ENCODE measurements around the gene FCRL5.

- TF ChIP-seq ELF4 (IDR thresholded peaks at IDR 0.05) (no peak), SUZ12 (IDR thresholded peaks at IDR 0.05) (no peak), SP1 (IDR thresholded peaks at IDR 0.05) (no peak), PKNOX1 (IDR thresholded peaks at IDR 0.05) (no peak), FOXA1 (IDR thresholded peaks at IDR 0.05) (no peak), LEF1 (IDR thresholded peaks at IDR 0.05; ENCODE audit: borderline replicate concordance) (no peak), ARNT (IDR thresholded peaks at IDR 0.05) (no peak), FOXK2 (IDR thresholded peaks at IDR 0.05) (no peak)
These were observed 47.9 kb upstream of the FCRL5 start for GRCh38 chr1:157600236-157600635.

Measured in HEK293T (cell line).